Keratinocyte (primary cell): ENCODE measurements around the gene P4HB.

Source experiments
- EZH2 ChIP-seq: IDR thresholded peaks from one replicate; pipeline ENCODE4 v1.6.1; 2012; ENCODE audit warnings: inconsistent platforms, mild to moderate bottlenecking, low read length, moderate library complexity
- TF ChIP-seq, protein P1 (sequence below), 3 experiments: IDR thresholded peaks in 1 of 3; conservative IDR thresholded peaks in 1 of 3; optimal IDR thresholded peaks in 1 of 3; 2 replicates in 2 of 3; 3 replicates in 1 of 3; pipeline versions ENCODE3 to v1.5.1; 2011; ENCODE audit warnings: low read length in 3 of 3, mild to moderate bottlenecking in 3 of 3, moderate library complexity in 2 of 3, control low read depth in 1 of 3, inconsistent platforms in 1 of 3; ENCODE audit not compliant: insufficient read depth in 2 of 3; ENCODE audit errors: extremely low read depth in 1 of 3

DNA sequence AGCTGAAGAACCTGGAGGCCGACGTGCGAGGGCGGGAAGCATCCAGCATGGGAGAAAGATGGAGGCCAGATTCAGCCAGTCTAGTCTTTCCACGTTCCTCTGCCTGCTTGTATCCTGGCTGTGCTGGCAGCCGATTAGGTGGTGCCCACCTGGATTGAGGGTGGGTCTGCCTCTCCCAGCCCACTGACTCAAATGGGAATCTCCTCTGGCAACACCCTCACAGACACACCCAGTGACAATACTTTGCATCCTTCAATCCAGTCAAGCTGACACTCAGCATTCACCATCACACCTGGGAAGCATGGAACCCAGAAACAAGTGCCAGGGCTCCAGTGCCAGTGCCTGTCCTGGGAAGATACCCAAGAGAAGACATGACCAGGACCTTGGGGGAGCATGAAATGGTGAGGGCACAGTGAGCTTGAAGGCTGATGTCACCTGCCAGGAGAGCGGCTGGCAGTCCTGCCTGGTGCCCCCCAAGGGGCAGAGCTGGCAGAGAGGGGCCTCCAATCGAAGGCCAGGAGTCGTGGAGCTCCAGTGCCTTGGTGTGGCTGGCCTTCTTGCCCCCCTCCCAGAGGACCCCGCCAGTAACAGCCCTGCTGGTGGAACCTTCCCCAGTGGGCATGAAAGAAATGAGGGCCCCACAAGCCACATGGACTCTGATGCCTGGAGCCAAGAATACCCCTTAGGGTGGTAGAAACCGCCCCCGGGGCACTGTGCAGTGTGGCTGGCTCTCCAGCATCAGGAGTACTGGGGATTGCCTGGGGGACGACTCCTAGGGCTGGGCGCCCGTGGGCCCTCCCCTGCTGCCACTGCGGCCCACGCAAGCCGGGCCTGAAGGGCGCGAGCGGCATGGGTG, 41.1 kb upstream of the P4HB start:
- TF ChIP-seq, protein P1, sequence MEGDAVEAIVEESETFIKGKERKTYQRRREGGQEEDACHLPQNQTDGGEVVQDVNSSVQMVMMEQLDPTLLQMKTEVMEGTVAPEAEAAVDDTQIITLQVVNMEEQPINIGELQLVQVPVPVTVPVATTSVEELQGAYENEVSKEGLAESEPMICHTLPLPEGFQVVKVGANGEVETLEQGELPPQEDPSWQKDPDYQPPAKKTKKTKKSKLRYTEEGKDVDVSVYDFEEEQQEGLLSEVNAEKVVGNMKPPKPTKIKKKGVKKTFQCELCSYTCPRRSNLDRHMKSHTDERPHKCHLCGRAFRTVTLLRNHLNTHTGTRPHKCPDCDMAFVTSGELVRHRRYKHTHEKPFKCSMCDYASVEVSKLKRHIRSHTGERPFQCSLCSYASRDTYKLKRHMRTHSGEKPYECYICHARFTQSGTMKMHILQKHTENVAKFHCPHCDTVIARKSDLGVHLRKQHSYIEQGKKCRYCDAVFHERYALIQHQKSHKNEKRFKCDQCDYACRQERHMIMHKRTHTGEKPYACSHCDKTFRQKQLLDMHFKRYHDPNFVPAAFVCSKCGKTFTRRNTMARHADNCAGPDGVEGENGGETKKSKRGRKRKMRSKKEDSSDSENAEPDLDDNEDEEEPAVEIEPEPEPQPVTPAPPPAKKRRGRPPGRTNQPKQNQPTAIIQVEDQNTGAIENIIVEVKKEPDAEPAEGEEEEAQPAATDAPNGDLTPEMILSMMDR (optimal IDR thresholded peaks at IDR 0.05 in 1 of 3, IDR thresholded peaks at IDR 0.05 in 1 of 3, conservative IDR thresholded peaks at IDR 0.05 in 1 of 3; ENCODE audit: extremely low read depth in 1 of 3, insufficient read depth in 2 of 3, low read length in 3 of 3) = no peak
- no peak for TF ChIP-seq EZH2
